Measurements from ENCODE around the gene KRTAP2-1.
"Not testable (repeated sequence)": the region's sequence is repeated elsewhere in the genome, so short reads cannot be mapped to it uniquely, and the experiment has no call there.

DNA sequence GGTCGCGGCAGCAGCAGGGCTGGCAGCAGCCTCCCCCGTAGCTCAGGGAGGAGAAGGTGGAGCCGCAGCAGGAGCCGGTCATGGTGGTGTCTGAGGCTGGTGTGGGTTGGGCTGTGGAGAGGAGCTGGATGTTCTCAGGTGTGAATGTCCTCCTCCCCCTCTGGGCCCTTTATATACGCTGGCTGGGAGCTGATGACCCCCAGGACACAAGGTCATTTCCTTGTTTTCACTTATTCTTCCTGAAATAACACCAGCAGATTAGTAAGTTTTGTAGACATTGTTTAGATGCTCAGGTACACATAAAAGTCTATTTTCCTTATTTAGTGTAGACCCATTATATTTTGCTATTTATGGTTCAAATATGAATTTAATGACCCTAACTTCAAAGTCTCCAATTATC, 8.0 kb upstream of the KRTAP2-1 start, which contains the start of gene KRTAP2-2:
- TF ChIP-seq, protein P1, sequence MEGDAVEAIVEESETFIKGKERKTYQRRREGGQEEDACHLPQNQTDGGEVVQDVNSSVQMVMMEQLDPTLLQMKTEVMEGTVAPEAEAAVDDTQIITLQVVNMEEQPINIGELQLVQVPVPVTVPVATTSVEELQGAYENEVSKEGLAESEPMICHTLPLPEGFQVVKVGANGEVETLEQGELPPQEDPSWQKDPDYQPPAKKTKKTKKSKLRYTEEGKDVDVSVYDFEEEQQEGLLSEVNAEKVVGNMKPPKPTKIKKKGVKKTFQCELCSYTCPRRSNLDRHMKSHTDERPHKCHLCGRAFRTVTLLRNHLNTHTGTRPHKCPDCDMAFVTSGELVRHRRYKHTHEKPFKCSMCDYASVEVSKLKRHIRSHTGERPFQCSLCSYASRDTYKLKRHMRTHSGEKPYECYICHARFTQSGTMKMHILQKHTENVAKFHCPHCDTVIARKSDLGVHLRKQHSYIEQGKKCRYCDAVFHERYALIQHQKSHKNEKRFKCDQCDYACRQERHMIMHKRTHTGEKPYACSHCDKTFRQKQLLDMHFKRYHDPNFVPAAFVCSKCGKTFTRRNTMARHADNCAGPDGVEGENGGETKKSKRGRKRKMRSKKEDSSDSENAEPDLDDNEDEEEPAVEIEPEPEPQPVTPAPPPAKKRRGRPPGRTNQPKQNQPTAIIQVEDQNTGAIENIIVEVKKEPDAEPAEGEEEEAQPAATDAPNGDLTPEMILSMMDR (IDR thresholded peaks at IDR 0.05): not testable (repeated sequence)
- not testable (repeated sequence) for TF ChIP-seq POLR2A (IDR thresholded peaks at IDR 0.05)
